ENCODE data around the gene LMCD1.

The LMCD1 gene

DNA sequence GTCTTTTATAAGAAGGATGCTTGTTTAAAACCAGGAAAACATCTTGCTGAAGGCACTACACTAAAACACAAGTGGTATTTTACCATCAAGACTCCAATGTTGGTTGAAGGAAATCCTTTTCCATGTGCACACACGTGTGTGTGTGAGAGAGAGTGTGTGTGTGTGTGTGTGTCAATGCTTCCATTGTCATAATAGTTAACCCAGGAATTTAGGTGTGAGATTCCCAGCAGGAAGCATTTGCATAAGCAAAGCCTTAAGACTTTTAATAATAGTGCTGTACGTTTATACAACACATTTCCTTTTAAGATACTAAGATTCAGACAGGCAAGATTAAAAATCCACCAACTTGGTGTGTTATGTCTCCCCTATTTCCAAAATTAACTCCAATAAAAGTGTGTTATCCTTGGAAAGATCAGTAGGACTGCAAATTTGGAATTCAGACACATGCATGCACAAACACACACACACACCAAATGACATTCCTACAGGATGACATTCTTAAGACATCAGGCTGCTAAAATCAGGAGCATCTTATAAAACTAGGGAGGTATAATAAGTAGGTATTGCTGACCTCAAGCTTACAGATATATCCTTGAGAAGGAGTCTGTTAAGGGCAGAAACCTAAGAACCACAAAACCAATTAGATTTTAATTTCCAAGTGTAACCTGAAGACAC is 18.3 kb downstream of the LMCD1 start:
- H3K4me3 ChIP-seq (ENCODE audit: low read depth, low read length), result no peak overlapping the region
- DNase-seq (ENCODE audit: low read depth, low spot score), result no peak
- CTCF ChIA-PET, result interaction anchor here (1.8 kb wide), 1 partner anchor 17 kb away, joined by 5 read pairs; no protein-coding TSS in a partner anchor
- POLR2A ChIA-PET, result interaction anchor here (1.0 kb wide), 1 partner anchor 18 kb away, joined by 4 read pairs; the partner anchor contains the start of gene LMCD1
- TF ChIP-seq, protein P1, sequence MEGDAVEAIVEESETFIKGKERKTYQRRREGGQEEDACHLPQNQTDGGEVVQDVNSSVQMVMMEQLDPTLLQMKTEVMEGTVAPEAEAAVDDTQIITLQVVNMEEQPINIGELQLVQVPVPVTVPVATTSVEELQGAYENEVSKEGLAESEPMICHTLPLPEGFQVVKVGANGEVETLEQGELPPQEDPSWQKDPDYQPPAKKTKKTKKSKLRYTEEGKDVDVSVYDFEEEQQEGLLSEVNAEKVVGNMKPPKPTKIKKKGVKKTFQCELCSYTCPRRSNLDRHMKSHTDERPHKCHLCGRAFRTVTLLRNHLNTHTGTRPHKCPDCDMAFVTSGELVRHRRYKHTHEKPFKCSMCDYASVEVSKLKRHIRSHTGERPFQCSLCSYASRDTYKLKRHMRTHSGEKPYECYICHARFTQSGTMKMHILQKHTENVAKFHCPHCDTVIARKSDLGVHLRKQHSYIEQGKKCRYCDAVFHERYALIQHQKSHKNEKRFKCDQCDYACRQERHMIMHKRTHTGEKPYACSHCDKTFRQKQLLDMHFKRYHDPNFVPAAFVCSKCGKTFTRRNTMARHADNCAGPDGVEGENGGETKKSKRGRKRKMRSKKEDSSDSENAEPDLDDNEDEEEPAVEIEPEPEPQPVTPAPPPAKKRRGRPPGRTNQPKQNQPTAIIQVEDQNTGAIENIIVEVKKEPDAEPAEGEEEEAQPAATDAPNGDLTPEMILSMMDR (IDR thresholded peaks at IDR 0.05; ENCODE audit: insufficient read depth, low read length, missing control alignments), result no peak

DNA sequence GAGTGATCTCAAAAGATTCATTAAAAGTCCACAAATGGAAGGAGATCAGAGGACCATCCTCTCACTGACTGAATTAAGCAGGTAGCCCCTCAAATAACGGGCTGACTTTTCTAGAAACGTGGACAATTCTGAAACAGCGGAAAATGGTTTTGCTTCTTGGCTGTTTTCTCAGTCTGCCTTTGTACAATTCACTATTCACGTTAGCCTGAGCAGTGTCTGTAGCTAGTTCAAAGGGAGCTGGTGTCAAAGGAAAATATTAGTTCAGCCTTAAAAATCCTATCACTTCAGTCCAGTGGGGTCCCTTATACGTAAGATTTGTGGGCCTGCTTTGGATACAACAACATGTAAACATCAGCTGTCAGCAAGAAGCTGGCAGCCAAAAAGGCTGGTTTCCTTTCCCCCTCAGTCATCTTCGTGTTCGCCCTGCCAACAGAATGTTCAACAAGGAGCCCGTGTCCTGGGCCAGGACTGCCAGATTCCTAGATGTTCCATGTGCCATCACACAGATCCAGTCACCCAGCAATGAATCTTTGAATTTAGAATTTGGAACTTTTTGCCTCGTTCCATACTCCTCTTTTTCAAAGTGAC is 19.3 kb downstream of the LMCD1 start:
- TF ChIP-seq, protein P1 (IDR thresholded peaks at IDR 0.05; ENCODE audit: insufficient read depth, low read length, missing control alignments), result no peak
- ChIA-PET POLR2A (interaction anchor here (1.0 kb wide), 1 partner anchor 10 kb away, joined by 3 read pairs; no protein-coding TSS in a partner anchor), CTCF (interaction anchor here (0.7 to 1.8 kb wide), 4 partner anchors 10 to 249 kb away, joined by 3 to 5 read pairs (median 4); partner anchors contain the start of gene OXTR)
- H3K4me3 ChIP-seq (ENCODE audit: low read depth, low read length), result no peak overlapping the region
- DNase-seq (ENCODE audit: low read depth, low spot score), result no peak

DNA sequence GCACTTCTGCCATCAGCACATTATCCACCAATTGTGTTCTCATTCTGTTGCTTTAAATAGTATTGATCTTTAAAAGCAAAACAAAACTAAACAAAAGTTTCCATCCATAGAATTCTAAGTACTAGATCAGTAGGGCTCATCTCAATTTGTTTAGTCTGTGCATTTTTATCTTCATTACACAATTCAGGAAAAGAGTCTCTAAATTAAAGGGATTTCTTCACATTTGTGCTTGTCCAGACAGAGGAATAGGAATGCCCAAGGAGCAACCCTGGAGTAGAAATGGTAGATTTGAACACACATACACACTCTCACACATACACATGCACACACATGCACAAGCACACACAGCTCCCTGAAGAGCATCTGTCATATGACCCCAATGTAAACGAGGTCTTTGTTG is 21.4 kb downstream of the LMCD1 start:
- DNase-seq (ENCODE audit: low read depth, low spot score), result no peak
- H3K4me3 ChIP-seq (ENCODE audit: low read depth, low read length), result no peak overlapping the region
- ChIA-PET CTCF (no interaction called here), POLR2A (no interaction called here)
- TF ChIP-seq, protein P1 (IDR thresholded peaks at IDR 0.05; ENCODE audit: insufficient read depth, low read length, missing control alignments), result no peak

DNA sequence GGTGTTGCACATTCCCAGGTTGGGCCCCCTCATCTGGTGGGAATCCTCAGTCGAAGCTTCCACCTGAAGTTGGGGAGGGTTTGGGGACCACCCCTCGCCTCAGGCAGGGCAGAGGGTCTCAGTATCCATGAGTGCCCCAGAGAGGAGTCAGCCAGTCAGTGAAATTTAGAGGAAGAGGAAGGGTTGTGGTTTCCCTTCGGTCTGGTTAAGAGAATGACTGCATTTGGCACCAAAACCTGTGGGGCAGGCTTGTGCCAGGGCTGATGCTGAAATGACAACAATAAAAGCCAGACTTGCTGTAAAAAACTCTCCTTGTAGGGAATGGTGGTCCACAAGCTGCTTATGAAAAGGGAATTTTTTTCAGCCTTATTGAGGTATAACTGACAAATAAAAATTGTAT is 22.6 kb downstream of the LMCD1 start:
- ChIA-PET CTCF (no interaction called here), POLR2A (interaction anchor here (0.6 to 0.7 kb wide), 2 partner anchors 12 to 78 kb away, joined by 3 to 6 read pairs; no protein-coding TSS in a partner anchor)
- DNase-seq (ENCODE audit: low read depth, low spot score), result no peak
- H3K4me3 ChIP-seq (ENCODE audit: low read depth, low read length), result no peak overlapping the region
- TF ChIP-seq, protein P1 (IDR thresholded peaks at IDR 0.05; ENCODE audit: insufficient read depth, low read length, missing control alignments), result no peak

DNA sequence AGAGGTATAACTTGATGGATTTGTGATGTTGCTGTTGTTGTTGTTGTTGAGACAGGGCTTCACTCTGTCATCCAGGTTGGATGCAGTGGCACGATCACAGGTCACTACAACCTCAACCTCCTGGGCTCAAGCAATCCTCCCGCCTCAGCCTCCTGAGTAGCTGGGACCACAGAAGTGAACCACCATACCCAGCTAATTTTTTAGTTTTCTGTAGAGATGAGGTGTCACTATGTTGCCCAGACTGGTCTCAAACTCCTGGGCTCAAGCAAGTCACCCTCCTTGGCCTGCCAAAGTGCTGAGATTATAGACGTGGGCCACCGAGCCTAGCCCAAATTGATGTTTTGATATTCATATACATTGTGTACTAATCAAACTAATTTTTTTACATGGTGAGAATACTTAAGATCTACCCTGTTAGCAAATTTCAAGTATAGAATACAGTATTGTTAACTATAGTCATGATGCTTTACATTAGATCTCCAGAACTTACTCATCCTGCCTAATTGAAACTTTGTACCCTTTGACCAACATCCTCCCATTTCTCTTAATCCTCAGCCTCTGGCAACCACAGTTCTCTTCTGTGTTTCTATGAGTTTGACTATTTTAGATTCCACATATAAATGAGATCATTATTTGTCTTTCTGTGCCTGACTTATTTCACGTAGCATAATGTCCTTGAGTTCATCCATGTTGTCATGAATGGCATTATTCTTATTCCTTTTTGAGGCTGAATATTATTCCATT is 23.2 kb downstream of the LMCD1 start:
- no peak for DNase-seq (ENCODE audit: low read depth, low spot score)
- ChIA-PET CTCF (no interaction called here), POLR2A (interaction anchor here (0.6 to 0.7 kb wide), 2 partner anchors 12 to 79 kb away, joined by 3 to 6 read pairs; no protein-coding TSS in a partner anchor)
- no peak overlapping the region for H3K4me3 ChIP-seq (ENCODE audit: low read depth, low read length)
- TF ChIP-seq, protein P1 (IDR thresholded peaks at IDR 0.05; ENCODE audit: insufficient read depth, low read length, missing control alignments), result no peak

DNA sequence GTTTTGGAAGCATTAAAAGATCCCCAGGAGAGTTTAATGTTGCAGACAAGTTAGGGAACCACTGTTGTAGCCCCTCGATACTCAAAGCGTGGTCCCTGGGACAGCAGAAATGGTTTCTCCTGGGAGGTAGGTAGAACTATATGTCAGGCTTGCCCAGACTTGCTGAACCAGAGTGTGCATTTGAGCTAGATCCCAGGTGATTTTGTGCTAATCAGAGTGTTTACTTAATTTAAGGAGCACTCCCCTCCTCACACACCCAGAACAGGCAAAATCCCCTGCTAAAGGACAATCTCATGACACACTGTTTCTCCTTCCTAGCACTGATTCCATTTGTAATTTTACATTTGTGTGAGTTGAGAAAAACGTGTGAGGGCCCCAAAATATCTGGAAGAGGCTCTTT is 24.3 kb downstream of the LMCD1 start:
- TF ChIP-seq, protein P1 (IDR thresholded peaks at IDR 0.05; ENCODE audit: insufficient read depth, low read length, missing control alignments), result no peak
- no peak for DNase-seq (ENCODE audit: low read depth, low spot score)
- ChIA-PET POLR2A (no interaction called here), CTCF (no interaction called here)
- H3K4me3 ChIP-seq (ENCODE audit: low read depth, low read length), result no peak overlapping the region

Measured in AG04449 (cell line).